Activated effector memory CD4-positive, alpha-beta T cell treated with Interleukin-2 at 50 U/mL for 16 hours (primary cell): Measurements from ENCODE around the gene MBOAT1.
"Not testable (repeated sequence)": the region's sequence is repeated elsewhere in the genome, so short reads cannot be mapped to it uniquely, and the experiment has no call there.

Source experiments
- DNase-seq: peaks from one replicate; pipeline ENCODE4 v3.0.0-alpha.2; 2020

MBOAT1 gene

DNA sequence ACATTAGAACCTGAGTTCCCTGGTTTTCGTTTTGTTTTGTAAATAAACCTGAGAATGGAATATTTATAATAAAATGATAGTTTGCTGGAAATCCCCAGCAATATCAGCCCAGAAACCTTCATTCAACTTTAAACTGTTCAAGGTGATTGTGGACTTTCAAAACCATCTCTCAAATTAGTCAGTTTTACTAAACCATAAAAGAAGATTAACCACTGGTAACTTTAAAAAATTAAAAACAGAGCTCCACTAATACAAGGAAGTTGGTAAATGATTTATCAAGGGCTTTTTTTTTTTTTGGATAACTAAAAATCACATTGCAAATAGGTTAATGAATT, 10.0 kb downstream of the MBOAT1 start:
- DNase-seq, result no peak

DNA sequence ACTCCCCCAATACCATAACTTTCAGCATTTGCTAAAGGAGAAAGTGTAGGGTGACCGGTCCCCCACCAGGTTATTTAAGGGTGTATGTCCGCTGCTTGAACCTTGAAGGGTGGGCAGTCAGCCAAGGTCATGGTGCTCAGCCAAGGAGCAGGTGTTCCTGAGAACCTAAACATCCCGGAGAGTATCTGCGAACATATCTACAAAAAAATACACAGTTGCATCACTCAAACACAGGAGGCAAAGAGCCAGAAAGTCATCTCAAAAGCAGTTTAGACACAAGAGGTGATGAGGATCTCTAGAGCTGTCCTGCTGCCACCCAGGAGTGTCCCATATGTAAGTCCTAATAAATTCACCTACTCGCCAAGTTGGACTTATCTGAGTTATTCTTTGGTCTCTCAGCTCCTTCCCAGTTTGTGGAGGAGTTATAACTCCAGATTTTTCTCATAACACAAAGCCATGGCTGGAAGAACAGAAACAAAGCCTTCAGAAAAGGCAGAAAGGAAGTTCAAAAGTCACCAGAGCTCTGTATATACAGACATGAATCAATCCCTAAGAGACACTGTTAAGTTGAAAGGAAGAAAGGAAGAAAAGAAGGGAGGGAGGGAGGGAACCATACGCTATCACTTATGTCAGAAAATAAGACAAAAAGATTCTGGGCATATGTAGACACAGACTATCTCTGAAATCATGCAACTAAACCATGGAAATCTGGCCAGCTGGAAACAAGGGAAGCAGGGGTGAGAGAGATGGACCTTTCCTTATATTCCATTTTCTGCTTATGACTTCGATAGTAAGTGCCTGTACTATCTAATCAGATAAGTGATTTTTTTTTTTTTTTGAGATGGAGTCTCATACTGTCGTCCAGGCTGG, 11.3 kb downstream of the MBOAT1 start:
- DNase-seq, result no peak

DNA sequence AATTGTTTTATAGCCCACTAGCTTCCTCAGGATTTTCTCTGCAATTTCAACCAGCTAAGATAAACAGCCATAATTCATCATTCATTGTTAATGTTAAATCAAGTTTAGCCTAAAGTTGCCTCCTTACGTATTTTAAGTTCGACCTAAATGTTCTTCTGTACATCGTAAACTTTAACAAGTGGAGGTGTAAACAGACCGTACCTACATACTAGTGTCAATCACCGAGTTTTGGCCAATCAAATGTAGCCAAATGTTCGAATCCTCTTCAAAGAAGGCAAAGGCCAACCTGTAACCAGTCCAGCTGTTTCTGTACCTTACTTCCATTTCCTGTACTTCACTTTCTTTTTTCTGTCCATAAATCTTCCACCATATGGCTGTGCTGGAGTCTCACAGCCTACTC, 13.5 kb downstream of the MBOAT1 start:
- no peak for DNase-seq

DNA sequence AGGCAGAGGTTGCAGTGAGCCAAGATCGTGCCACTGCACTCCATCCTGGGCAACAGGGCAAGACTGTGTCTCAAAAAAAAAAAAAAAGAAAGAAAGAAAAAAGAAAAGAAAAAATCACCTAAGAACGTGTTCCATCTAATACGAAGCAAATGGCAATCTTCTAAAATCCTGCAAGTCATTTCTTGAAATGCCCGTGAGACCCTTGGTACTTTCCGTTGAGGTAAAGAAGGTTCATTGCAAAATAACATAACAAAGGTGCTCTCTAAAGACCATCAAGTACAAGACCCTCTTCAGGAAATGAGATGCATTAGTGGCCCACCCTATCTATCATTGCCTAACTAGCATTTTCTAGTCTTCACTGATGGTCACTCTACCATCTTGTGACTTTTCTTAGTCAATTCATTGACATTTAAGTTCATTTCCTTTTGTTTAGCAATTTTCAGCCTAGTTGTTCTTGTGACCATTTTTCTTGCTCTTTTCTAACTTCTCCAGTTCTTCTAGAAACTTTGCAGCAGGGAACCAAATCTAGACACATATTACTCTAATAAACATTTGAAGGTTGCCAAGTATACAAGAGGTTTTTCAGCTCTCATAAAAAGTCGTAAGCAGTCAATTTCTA, 14.0 kb downstream of the MBOAT1 start:
- no peak for DNase-seq

DNA sequence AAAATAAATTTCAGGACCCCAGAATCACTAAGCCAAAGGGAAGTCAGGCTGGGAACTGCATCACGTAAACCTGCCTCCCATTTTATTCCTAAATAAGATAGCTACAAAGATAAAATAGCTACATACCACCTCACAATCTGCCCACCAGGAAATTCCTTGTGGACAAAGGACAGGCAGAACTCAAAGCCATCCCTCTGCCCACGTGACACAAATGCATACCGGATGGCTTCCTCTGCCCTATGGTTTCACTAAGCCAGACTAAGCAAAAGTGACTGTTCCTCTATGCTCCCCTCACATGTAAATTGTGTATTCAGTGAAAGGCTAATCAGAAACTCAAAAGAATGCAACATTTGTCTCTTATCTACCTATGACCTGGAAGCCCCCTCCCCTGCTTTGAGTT, 15.0 kb downstream of the MBOAT1 start:
- no peak for DNase-seq

DNA sequence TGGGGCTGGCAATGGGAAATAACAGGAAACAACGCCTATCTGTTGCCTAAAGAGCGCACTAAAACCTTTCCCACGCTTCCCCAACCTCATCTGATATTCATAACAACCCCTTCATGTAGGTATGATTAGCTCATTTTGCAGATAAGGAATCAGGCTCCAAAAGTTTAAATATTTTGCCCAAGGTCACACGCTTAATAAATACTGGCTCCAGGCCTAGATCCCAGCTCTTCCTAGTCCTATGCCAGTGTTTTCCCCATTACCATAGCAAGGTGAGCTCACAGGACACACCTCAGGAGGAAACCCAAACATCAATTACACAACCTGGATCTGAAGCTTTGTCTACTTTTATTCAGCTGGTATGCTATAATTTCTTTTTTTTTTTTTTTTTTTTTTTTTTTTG, 19.6 kb downstream of the MBOAT1 start:
- DNase-seq, result no peak

DNA sequence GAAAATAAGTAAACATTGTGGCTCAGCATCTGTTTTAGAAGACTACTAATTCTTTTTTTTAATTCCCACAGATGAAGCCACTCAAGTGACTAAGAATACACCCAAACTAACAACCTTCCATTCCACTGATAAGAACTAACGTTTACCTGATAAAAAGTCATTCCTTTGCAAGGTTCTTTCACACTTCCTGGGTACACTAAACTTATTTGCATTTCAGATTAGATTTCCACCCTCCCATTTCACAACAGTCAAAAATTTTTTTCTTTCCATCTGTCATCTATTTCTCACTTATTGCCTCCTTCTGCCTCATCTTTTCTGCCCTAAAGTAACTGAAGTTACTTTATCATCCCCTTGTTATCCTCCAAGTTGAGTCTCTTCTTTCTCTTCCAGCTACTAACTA, 20.3 kb downstream of the MBOAT1 start:
- DNase-seq, result no peak

DNA sequence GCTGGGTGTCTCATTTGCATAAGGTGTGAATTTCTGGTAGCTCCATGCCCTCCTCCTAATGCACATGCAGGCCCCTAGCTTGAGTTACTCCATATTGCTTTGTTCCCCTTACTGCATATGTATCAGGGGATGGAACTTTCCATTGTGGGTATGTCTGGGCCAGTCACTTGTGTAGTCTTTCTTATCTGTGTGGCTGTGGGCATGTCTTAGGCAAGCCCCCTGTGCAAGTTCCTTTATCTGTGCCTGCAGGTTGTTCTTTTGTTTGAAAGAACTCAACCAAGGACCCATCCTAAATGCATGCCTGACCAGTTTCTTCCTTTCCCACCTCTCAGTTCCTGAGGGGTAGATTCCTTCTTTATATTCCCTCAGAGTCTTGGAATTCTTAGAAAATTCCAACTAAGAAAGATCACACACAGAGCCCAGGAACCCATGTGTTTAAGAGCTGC, 23.6 kb downstream of the MBOAT1 start:
- no peak for DNase-seq

DNA sequence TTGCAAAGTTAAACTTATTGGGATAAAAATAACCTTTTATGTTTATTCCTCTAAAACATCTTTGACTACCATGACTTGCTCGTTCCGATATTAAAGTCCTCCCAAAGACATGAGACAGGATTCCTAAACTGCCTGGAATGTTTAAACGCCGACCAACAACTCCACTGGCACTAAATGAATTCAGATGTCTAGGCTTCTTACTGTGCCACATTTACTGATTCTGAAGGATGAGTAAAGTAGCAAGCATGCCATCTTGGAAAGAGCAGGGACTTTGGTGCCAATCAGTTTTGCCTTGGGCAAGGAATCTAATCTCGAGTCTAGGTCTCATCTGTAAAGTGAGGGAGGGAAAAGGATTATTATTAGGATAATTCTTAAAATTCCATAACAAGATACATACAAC, 25.3 kb downstream of the MBOAT1 start:
- no peak for DNase-seq

DNA sequence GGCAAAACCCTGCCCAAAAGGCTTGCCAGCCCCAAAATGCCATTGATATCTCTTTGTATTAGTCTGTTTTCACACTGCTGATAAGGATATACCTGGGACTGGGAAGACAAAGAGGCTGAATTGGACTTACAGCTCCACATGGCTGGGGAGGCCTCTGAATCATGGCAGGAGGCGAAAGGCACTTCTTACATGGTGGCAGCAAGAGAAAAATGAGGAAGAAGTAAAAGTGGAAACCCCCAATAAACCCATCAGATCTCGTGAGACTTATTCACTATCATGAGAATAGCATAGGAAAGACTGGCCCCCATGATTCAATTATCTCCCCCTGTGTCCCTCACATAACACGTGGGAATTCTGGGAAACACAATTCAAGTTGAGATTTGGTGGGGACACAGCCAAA, 28.6 kb downstream of the MBOAT1 start:
- DNase-seq, result no peak

DNA sequence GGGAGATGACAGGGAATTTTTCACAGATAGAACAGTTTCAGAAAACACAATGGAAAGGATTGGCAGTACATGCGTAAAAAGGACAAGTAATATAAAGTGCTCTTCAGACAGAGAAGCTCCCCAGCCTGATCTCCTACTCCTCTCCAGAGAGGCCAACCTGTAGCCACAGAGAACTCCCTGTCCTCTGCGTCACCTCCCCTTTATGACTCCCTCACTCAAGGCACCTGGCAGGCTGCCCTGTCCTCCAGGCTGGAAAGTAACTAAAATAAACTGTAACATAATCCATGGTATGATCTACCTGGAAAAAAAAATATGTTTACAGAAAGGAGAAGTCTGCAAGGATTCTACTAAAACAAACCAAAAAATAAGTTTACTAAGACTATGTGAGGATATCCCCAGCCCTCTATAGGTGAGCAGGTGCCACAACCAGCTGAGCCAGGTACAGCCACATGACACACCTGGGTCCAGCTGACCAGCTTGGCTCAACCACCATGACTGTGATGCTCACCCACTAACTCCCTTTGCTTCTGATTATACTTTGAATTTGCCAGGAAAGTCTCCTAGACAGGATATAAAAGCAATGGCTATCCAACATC, 29.2 kb downstream of the MBOAT1 start:
- DNase-seq, result no peak

DNA sequence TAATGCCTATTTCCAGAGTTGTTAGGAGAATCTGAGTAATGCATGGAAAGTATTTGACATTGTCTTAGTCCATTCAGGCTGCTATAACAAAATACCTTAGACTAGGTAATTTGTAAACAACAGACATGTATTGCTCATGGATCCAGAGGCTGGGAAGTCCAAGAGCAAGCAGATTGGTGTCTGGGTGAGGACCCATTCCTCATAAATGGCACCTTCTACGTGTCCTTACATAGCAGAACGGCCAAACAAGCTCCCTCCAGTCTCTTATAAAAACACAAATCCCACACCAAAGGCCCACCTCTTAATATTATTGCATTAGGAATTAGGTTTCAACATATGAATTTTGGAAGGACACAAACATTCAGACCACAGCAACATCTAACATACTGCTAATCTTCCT, 30.2 kb downstream of the MBOAT1 start:
- DNase-seq, result no peak

DNA sequence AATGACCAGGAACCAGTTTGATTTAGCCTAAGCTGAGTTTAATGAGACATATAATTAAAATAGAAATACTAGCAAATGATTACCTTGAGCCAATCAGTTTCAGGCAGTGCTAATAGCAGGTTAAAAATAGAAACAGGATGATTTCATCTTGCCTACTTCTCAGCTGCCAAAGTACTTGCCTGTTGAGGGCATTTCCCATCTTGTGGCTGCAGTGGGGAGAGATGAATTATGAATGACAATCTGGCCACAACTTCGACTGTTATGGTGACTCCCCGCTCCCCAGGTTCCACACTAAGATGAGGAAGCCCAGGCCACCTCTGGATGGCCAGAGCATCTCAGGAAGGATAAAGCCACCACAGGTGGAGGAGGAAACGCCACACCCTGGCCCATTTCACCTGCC, 31.3 kb downstream of the MBOAT1 start:
- DNase-seq, result no peak

DNA sequence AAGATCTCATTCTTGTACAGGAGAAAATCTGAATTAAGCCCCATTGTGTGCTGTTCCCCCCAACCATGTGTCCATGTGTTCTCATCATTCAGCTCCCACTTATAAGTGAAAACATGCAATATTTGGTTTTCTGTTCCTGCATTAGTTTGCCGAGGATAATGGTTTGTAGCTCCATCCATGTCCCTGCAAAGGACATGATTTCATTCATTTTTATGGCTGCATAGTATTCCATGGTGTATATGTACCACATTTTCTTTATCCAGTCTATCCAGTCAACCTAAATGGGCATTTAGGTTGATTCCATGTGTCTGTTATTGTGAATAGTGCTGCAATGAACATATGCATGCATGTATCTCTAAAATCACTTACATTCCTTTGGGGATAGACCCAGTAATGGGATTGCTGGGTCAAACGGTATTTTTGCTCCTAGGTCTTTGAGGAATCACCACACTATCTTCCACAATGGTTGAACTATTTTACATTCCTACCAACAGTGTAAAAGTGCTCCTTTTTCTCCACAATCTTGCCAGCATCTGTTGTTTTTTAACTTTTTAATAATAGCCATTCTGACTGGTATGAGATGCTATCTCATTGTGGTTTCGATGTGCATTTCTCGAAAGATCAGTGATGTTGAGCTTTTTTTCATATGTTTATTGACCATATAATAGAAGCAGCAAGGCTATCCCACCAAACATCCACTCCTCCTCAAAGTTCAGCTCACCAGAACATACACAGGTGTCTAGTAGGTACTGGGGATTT, 32.8 kb downstream of the MBOAT1 start:
- DNase-seq, result not testable (repeated sequence)

DNA sequence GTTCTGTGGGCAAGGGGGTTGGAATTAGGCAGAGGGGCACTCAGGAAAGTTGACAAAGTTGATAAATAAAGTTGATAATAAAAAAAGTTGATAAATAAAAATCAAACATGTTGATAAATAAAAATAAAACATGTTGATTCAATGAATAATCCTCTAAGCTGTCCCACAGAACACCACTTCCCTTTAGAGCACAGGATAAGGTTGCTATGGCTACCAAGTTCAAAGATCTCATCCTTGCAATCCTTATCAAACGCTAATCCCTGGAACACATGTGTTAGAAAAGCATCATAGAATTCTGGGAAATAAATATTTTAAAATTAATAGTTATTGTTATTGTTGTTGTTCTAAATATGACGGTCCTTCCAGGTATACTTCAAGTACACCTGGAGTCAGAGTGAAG, 33.9 kb downstream of the MBOAT1 start:
- no peak for DNase-seq

DNA sequence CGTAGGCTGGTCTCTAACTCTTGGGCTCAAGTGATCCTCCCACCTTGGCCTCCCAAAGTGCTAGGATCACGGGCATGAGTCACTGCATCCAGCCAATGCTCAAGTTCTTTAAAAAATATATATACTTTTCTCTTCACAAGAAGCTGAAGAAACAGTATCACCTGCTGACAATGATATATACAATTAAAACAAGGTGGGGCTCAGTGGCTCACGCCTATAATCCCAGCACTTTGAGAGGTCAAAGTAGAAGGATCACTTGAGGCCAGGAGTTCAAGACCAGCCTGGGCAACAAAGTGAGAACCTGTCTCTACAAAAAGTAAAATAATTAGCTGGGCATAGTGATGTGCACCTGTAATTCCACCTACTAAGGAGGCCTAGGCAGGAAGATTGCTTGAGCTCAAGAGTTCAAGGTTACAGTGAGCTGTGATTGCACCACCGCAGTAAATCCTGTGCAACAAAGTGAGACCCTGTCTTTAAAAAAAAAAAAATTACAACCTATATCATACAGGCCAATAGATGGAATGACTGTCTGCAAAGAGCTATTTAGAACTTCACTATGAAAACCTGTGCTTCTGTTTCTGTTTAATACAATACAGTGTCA, 36.4 kb downstream of the MBOAT1 start:
- no peak for DNase-seq

DNA sequence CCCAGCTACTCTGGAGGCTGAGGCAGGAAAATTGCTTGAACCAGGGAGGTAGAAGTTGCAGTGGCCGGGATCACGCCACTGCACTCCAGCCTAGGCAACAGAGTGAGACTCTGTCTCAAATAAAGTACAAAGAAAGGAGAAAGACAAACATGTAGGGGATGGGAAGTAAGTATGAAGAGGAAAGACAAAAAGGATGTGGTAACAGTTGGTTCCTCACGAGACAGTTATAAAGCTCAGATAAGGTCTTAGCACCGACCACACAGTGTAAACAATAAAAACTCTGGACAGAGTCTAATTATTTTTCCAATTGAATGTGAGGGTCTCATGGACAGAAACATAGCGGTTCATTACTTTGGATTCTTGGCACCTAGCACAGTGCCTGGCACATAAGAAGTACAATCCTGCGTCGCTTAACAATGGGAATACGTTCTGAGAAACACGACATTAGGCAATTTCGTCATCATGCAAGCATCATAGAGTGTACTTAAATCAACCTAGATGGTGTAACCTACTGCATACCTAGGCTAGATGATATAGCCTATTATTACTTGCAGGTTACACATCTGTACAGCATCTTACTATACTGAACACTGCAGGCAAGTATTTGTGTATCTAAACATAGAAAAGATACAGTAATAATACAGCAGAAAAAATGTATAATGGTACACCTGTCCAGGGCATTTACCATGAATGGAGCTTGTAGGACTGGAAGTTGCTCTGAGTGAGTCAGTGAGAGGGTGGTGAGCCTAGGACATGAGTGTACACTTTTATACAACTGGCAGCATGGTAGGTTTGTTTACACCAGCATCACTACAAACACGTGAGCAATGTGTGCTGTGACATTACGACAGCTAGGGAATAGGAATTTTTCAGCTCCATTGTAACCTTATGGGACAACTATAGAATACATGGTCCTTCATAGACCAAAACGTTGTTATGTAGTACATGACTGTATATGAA, 38.2 kb downstream of the MBOAT1 start:
- no peak for DNase-seq

DNA sequence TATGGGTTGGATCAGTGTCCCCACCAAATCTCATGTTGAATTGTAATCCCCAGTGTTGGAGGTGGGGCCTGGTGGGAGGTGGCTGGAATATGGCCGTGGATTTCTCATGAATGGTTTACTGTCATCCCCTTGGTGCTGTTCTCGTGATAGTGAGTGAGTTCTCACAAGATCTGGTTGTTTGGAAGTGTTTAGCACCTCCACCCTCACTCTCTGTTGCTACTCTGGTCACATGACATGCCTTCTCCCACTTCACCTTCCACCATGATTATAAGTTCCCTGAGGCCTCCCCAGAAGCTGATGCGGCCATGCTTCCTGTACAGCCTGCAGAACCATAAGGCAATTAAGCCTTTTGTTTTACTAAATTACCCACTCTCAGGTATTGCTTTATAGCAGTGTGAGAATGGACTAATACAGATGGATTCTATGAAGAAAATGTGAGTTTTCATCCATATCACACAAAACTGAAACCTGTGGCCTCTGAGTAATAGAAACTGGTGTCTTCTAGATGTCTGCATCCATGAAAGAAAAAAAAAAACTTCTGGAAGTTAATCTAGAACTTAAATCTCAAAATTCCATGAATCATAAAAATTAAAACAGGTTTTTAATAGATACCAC, 39.3 kb downstream of the MBOAT1 start:
- DNase-seq, result no peak

DNA sequence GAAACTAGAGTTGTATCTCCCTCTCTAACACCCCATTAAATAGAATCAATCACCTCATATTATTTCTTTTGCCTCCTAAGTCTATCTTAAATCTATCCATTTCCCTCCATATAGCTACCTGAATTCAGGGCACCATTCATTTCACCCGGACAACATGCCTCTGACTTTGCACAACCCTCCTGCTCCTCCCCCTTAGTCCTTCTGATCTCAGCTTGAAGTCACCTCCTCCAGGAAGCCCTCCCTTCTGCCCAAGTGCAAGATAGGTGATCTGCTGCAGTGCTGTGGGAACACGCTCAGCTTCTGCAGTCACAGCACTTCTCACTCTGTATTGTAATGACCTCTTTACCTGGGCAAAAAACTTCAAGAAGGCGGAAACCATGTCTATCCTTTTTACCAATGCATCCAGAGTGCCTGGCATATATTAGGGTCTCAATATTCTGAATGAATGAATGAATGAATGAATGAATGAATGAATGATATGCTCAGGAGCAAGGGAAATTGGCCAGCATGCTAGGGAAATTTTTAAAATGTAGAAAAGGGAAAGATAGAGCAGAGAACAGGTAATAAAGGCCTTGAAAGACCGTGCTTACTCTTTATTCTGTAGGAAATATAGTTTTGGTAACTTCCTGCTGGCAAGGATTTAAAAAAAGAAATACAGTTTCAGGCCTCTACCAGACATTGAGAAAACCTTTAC, 41.7 kb downstream of the MBOAT1 start:
- no peak for DNase-seq

DNA sequence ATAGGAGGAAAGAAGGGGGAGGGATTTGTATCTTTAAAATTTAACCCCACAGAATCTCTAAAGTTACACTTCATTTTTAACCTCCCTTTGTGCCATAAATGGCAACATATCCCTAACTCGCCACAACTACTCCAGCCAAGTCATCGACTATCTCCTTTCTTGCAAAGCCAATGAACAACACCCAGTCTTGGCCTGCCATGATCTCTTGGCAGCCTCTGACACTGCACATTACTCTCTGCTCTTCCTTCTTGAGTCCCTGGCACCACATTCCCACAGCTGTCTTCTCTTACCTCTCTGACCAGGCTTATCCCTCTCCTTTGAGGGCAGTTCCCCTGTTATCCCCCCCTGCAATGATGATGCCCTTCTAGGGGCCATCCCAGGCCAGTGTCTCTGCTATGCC, 42.5 kb downstream of the MBOAT1 start:
- no peak for DNase-seq

DNA sequence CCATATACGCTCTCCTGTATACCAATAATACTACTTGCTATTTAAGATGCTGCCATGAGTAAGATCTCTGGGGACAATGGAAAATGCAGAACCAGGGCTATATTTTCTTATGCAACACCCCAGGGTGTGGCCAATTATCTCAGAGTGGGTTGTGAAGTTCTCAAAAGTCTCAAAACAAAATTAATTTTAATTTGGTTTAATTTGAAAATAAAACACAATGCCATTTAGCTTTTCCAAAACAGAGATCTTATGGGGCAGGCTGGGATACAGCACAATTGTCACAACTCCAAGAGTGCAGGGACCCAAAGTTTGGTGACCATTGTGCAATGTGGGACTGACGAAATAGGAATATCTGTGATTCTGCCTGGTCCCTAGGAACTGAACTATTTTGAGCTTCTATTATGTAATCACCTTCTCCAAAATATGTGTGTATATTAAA, 43.1 kb downstream of the MBOAT1 start:
- no peak for DNase-seq
